GM18873 (cell line): ENCODE data around the gene PRDM11.

Experiments used
- ATAC-seq: cut with Tn5 transposase; IDR thresholded peaks from one replicate; pipeline ENCODE4 v1.9.1; 2021; ENCODE audit warnings: mild to moderate bottlenecking, moderate library complexity, moderate number of reproducible peaks; ENCODE audit not compliant: unreplicated experiment, low FRiP score

Gene PRDM11

GRCh38 chr11:45173064-45173463, 26.6 kb downstream of the PRDM11 start:
- no peak for ATAC-seq

- ATAC-seq: no peak
Measured at GRCh38 chr11:45174168-45174835, 27.9 kb downstream of the PRDM11 start.

GRCh38 chr11:45174963-45175362, 28.5 kb downstream of the PRDM11 start:
- no peak for ATAC-seq

- ATAC-seq: no peak
Measured at GRCh38 chr11:45176996-45177395, 30.6 kb downstream of the PRDM11 start.

GRCh38 chr11:45178223-45178622, 31.8 kb downstream of the PRDM11 start:
- no peak for ATAC-seq

- ATAC-seq: no peak
Measured at GRCh38 chr11:45178890-45179671, 32.6 kb downstream of the PRDM11 start.

GRCh38 chr11:45179686-45180178, 33.3 kb downstream of the PRDM11 start:
- no peak for ATAC-seq

- ATAC-seq: no peak
Measured at GRCh38 chr11:45180179-45180847, 33.9 kb downstream of the PRDM11 start.

GRCh38 chr11:45180848-45181192, 34.4 kb downstream of the PRDM11 start:
- no peak for ATAC-seq

GRCh38 chr11:45181193-45181888, 34.9 kb downstream of the PRDM11 start:
- no peak for ATAC-seq

GRCh38 chr11:45181889-45182550, 35.6 kb downstream of the PRDM11 start:
- no peak for ATAC-seq

- ATAC-seq: no peak
Measured at GRCh38 chr11:45182902-45183301, 36.5 kb downstream of the PRDM11 start.

- no peak for ATAC-seq
Measured at GRCh38 chr11:45184640-45185039, 38.2 kb downstream of the PRDM11 start.

GRCh38 chr11:45185228-45185729, 38.8 kb downstream of the PRDM11 start:
- ATAC-seq: no peak

GRCh38 chr11:45187375-45187774, 40.9 kb downstream of the PRDM11 start:
- ATAC-seq: no peak

GRCh38 chr11:45188127-45188526, 41.7 kb downstream of the PRDM11 start:
- no peak for ATAC-seq

- ATAC-seq: no peak
Measured at GRCh38 chr11:45189230-45189629, 42.8 kb downstream of the PRDM11 start.

- no peak for ATAC-seq
Measured at GRCh38 chr11:45193695-45194094, 47.3 kb downstream of the PRDM11 start.

GRCh38 chr11:45204761-45205160, 58.3 kb downstream of the PRDM11 start:
- ATAC-seq: no peak

- no peak for ATAC-seq
Measured at GRCh38 chr11:45205978-45206377, 59.5 kb downstream of the PRDM11 start.
